Activated CD8-positive, alpha-beta memory T cell treated with anti-CD3 and anti-CD28 coated beads for 36 hours (primary cell): Measurements from ENCODE around the gene BPTF. TPM values are rescaled to one million over a fixed set of nuclear protein-coding genes. Genes with fewer than 3 reads are reported as not detected.
"Not testable (repeated sequence)": the region's sequence is repeated elsewhere in the genome, so short reads cannot be mapped to it uniquely, and the experiment has no call there.

Experiments
- CTCF ChIA-PET: fragments of 350-600 bp; sonication (Branson Sonifier 250); formaldehyde crosslinking; loops from one replicate; lab custom pipeline; 2021; ENCODE audit warnings: antibody characterized with exemption; lab: Charles Lee
- POLR2A ChIA-PET: fragments of 350-600 bp; sonication (Branson Sonifier 250); formaldehyde crosslinking; loops from one replicate; lab custom pipeline; 2021; ENCODE audit warnings: antibody characterized with exemption; lab: Charles Lee
- total RNA-seq, 2 experiments: library from RNA; stranded (reverse); gene quantifications; one replicate each; pipeline ENCODE4 v1.2.3, GENCODE V29; 2021

The BPTF gene
- total RNA-seq, 2 experiments from 2014 or later = 74.2 to 78.7 TPM

- POLR2A ChIA-PET = no interaction called here
Observed at GRCh38 chr17:67946513-67946912, 121.2 kb downstream of the BPTF start.

DNA sequence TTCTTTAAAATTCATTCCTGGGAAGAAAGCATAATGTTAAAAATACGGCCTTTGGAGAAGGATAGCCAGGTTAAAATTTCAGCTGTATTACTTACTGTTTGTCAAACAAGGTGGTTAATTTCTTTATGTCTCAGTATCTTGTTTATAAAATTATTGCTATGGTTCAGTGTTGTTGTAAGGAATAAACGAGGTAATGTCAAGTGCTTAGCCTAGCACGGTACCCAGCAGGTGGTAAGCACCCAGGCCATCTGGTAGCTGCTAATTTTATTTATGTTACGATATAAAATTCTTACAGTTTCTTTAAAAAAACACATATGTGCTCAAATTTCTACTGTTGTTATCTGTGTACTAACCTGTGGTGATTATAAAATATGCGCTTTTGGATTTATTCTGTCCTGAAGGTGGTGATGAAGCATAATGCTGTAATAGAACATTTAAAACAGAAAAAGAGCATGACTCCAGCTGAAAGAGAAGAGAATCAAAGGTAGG lies 122.1 kb downstream of the BPTF start:
- POLR2A ChIA-PET = no interaction called here
- CTCF ChIA-PET = no interaction called here

More at GRCh38 chr17:67946513-67946912, 121.2 kb downstream of the BPTF start:
- CTCF ChIA-PET = no interaction called here

DNA sequence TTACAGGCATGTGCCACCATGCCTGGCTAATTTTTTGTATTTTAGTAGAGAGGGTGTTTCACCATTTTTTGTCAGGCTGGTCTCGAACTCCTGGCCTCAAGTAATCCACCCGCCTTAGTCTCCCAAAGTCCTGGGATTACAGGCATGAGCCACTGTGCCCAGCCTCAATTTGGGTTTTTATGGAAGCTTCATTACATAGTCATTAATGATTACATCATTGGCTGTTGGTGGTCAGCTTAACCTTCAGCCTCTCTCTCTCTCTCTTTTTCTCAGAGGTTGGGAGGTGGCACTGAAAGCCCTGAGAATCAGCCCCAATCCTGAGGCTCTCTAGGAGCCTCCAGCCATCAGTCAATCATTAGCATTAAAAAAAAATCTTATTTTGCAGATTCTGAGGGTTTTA lies 125.6 kb downstream of the BPTF start:
- ChIA-PET POLR2A (no interaction called here), CTCF (no interaction called here)

GRCh38 chr17:67959510-67959909 lies 134.2 kb downstream of the BPTF start:
- POLR2A ChIA-PET = no interaction called here
- CTCF ChIA-PET = interaction anchor here (0.9 to 1.0 kb wide), 2 partner anchors 51 to 160 kb away, joined by 3 to 4 read pairs; no protein-coding TSS in a partner anchor

GRCh38 chr17:67960276-67960675 lies 135.0 kb downstream of the BPTF start:
- CTCF ChIA-PET, POLR2A ChIA-PET: not testable (repeated sequence)

- POLR2A ChIA-PET = not testable (repeated sequence)
- CTCF ChIA-PET = interaction anchor here (0.8 kb wide), 1 partner anchor 145 kb away, joined by 3 read pairs; no protein-coding TSS in a partner anchor
Observed at GRCh38 chr17:67962156-67962555, 136.9 kb downstream of the BPTF start.

DNA sequence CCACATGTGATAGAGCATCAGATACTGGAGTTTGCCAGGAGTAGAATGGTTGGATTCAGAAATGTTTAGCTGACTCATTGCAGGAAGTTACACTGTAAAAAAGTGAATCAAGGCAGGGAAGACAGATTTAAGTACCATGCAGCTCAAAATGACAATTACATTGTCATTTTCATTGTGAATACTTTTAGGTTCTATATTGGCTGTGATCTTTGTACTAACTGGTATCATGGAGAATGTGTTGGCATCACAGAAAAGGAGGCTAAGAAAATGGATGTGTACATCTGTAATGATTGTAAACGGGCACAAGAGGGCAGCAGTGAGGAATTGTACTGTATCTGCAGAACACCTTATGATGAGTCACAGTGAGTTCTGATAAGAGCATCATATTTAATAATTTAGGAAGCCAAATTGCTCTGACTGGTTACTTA lies 137.9 kb downstream of the BPTF start:
- CTCF ChIA-PET = interaction anchor here (1.2 to 1.6 kb wide), 2 partner anchors 47 to 57 kb away, joined by 5 to 6 read pairs; no protein-coding TSS in a partner anchor
- POLR2A ChIA-PET = not testable (repeated sequence)

DNA sequence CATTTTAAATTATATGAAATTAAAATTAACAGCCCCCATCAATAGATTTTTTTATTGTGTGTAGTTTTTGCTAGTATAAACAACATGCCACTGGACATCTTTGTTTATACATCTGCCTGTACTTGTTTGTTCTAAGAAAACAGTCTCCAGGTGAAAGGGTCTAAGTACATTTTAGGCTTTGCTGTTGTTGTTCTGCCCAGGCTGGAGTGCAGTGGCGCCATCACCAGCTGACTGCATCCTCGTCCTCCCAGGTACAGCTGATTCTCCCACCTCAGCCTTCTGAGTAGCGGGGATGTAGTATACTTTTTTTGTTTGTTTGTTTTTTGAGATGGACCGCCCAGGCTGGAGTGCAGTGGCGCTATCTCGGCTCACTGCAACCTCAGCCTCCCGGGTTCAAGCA lies 145.5 kb downstream of the BPTF start:
- POLR2A ChIA-PET = no interaction called here
- CTCF ChIA-PET = no interaction called here

GRCh38 chr17:67974185-67974584 lies 148.9 kb downstream of the BPTF start:
- CTCF ChIA-PET = interaction anchor here (0.8 kb wide), 1 partner anchor 16 kb away, joined by 3 read pairs; no protein-coding TSS in a partner anchor
- POLR2A ChIA-PET = no interaction called here

- CTCF ChIA-PET = interaction anchor here (0.8 kb wide), 1 partner anchor 16 kb away, joined by 3 read pairs; no protein-coding TSS in a partner anchor
- POLR2A ChIA-PET = no interaction called here
Observed at GRCh38 chr17:67974598-67975066, 149.3 kb downstream of the BPTF start.

DNA sequence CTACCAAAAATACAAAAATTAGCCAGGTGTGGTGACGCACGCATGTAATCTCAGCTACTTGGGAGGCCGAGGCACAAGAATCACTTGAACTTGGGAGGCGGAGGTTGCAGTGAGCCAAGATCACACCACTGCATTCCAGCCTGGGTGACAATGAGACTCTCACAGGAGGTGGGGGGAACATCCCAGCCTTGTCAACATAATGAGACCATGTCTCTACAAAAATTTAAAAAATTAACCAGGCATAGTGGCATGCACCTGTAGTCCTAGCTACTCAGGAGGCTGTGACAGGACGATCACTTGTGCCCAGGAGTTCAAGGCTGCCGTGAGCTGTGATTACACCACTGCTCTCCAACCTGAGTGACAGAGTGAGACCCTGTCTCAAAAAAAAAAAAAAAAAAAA lies 151.0 kb downstream of the BPTF start:
- CTCF ChIA-PET = interaction anchor here (0.6 kb wide), 1 partner anchor 498 kb away, joined by 3 read pairs; no protein-coding TSS in a partner anchor
- POLR2A ChIA-PET = interaction anchor here (0.6 kb wide), 1 partner anchor 29 kb away, joined by 4 read pairs; no protein-coding TSS in a partner anchor

DNA sequence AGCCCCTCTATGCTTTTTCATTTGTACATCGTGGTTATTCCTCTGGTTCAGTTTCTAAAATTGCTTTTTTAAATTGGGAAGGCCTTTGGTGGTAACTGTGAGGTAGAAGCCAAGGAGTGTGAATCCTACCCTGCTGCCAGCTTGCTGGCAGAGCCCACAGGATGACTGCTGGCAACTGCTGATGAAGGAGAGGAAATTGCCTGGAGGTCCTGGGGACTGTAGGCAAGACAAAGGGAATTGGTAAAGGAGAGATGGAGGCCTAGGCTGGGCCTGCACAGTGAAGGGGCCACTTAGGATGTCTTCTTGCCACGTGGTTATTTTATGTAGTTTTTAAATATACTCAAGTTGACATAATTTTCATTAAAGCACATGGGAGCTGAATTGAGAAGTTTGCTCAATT lies 155.2 kb downstream of the BPTF start:
- CTCF ChIA-PET = no interaction called here

GRCh38 chr17:67980883-67981282 lies 155.6 kb downstream of the BPTF start:
- CTCF ChIA-PET, POLR2A ChIA-PET: not testable (repeated sequence)

More for the DNA sequence above, 155.2 kb downstream of the BPTF start:
- POLR2A ChIA-PET = no interaction called here

- ChIA-PET CTCF (no interaction called here), POLR2A (no interaction called here)
Observed at GRCh38 chr17:67982034-67982640, 156.8 kb downstream of the BPTF start.

DNA sequence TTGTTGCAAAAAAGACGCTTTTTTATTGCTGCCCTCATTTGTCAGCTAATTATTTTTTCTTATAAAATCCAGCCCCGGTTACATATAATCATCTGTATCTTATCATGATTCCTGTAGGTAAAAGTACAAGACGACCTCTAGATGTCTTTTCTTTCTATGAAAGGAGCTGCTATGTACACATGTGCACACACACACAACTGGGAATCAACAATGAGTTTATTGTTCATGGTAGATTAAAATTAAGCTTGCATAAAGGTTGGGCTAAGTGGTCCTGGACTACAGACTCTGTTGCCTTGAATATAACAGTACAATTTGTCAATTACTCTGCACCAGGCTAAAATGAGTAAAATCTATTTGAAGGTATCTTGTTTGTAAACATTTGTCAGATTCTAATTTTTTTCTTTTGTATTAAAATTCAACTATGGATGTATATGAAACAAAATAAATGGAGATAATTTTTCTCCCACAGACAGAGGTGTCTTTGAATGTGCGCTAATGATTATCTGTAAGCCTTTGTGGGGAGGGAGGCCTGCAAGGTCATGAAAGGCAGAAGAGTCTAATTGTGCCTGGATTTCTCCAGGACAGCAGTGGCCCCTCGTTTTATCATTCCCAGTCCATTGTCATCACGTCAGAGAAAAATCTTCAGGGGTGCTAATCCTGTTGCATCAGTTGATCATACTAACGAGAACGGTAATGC lies 157.5 kb downstream of the BPTF start:
- POLR2A ChIA-PET = no interaction called here
- CTCF ChIA-PET = no interaction called here

- POLR2A ChIA-PET = no interaction called here
- CTCF ChIA-PET = no interaction called here
Observed at GRCh38 chr17:67983383-67983688, 158.0 kb downstream of the BPTF start.

GRCh38 chr17:67990909-67991308 lies 165.6 kb downstream of the BPTF start:
- ChIA-PET POLR2A (no interaction called here), CTCF (no interaction called here)

- CTCF ChIA-PET = no interaction called here
- POLR2A ChIA-PET = no interaction called here
Observed at GRCh38 chr17:67992548-67993152, 167.3 kb downstream of the BPTF start.

- ChIA-PET CTCF (no interaction called here), POLR2A (no interaction called here)
Observed at GRCh38 chr17:67993153-67993997, 168.1 kb downstream of the BPTF start.
